HUES64 (cell line): ENCODE data around the gene RASGRP1. TPM values are rescaled to one million over a fixed set of nuclear protein-coding genes. Genes with fewer than 3 reads are reported as not detected.
A peak's percentile ranks its signal among the peaks of the same experiment; 100 is the strongest.

Experiments used
- H3K27ac ChIP-seq: 2 replicates; pipeline ENCODE4 v1.7.0; 2013; ENCODE audit warnings: low read depth, low read length, inconsistent platforms
- H3K27me3 ChIP-seq: 2 replicates; pipeline ENCODE4 v1.6.1; 2013; ENCODE audit warnings: mild to moderate bottlenecking, low read length; ENCODE audit not compliant: insufficient read depth
- H3K36me3 ChIP-seq: 2 replicates; pipeline ENCODE4 v1.6.1; 2013; ENCODE audit warnings: mild to moderate bottlenecking, low read length; ENCODE audit not compliant: insufficient read depth
- H3K4me1 ChIP-seq: 2 replicates; pipeline ENCODE4 v1.6.1; 2013; ENCODE audit warnings: mild to moderate bottlenecking, low read length, moderate library complexity; ENCODE audit not compliant: insufficient read depth
- H3K4me3 ChIP-seq: 2 replicates; pipeline ENCODE4 v1.5.1; 2013; ENCODE audit warnings: mild to moderate bottlenecking, low read length, moderate library complexity
- H3K9ac ChIP-seq: 2 replicates; pipeline ENCODE4 v1.6.1; 2013; ENCODE audit warnings: mild to moderate bottlenecking, low read depth, low read length
- H3K9me3 ChIP-seq: 2 replicates; pipeline ENCODE4 v1.6.1; 2013; ENCODE audit warnings: low read depth, low read length; ENCODE audit not compliant: insufficient read depth
- WGBS: fragments of 150-250, 120-280 bp; methylation state at CpG from one replicate; pipeline ENCODE4 v1.1.7; 2013; ENCODE audit warnings: missing lambda C conversion rate; 5-methylcytosine and 5-hydroxymethylcytosine counted together
- polyA plus RNA-seq, 2 experiments: library from polyadenylated mRNA; stranded (reverse); fragments of 50-300 nt; gene quantifications; one replicate each; pipeline ENCODE4 v1.2.3, GENCODE V29; 2013

Gene RASGRP1
- 1.00 TPM for polyA plus RNA-seq (2013, experiment 1 of 2)
- 1.6 TPM for polyA plus RNA-seq (2013, experiment 2 of 2)

- Histone ChIP-seq H3K36me3 (no peaks in the 10 kb centered on the region), H3K27me3 (peaks cover 42% of the 10 kb centered on the region), H3K27ac (no peak within 1 kb of the TSS), H3K9me3 (no peaks in the 10 kb centered on the region), H3K4me1 (no peaks in the 10 kb centered on the region), H3K9ac (peak within 1 kb of the TSS; percentile 70), H3K4me3 (peak within 1 kb of the TSS; percentile 64)
- WGBS = 2% methylated on average over 85 of the region's 85 CpGs
Observed at GRCh38 chr15:38564557-38565286, at the start of gene RASGRP1. TSS of gene RASGRP1 (minus strand) at chr15:38564814. CDS start at chr15:38564628, 186 bp downstream.

DNA sequence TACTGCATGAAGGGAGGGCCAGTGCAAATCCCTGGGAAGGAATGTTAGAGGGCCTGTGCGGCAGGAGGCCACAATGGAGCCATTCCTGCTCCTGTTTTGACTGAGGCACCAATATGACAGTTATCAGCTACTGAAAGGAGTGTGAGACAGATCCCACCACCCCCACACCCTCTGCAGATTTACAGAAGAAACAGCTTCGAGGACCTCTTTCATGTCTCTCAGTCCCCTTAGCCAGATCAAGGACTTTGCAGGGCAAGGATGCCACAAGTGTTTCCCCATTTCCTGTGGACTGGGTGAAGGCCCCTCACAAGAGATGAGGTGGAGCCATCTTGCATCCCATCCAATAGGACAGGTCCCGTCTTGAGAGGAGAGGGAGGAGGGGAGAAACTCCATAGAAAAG is 48.5 kb upstream of the RASGRP1 start:
- Histone ChIP-seq H3K4me3 (no peak overlapping the region), H3K36me3 (no peaks in the 10 kb centered on the region), H3K9me3 (no peaks in the 10 kb centered on the region), H3K9ac (no peak overlapping the region), H3K27me3 (no peaks in the 10 kb centered on the region), H3K27ac (no peak overlapping the region), H3K4me1 (0 out of 2 replicates have a peak, but pooled peaks cover 5% of the 10 kb centered on the region)
- 94% methylated on average over 3 of the region's 3 CpGs for WGBS

DNA sequence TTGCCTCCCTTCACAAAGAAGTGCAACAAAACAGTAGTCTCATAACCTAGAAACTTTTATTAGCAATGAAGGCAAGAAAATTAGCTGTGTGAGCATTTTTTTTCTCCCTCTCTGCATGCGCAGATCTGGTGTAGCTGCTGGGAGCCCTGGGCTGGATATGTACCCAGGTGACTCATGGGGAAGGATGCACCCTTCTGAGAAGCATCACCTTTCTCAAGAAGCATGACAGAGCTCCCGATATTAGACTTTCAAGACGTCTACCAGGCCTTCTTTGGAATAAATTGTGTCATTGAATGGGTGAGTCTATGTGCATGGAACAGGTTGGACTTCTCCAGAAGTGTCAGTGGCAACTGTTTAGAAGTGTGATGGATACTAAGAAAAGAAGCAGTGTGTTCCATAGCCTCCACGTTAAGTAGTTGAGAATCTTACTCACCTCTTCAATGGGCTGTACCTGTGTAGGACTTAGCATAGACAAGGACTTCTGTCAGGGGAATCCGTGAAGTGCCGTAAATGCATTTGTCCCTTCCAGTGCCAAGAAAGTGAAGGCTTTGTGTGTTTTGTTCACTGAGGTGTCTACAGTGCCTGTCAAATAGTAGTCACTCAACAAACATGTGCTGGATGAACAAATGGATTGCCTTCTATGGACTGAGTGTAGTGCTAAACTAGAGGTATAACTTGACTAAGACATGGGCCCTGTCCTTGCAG is 47.7 kb upstream of the RASGRP1 start:
- H3K27me3 ChIP-seq = no peaks in the 10 kb centered on the region
- H3K9me3 ChIP-seq = no peaks in the 10 kb centered on the region
- no peaks in the 10 kb centered on the region for H3K36me3 ChIP-seq
- 0 out of 2 replicates have a peak, but pooled peaks cover 5% of the 10 kb centered on the region for H3K4me1 ChIP-seq
- WGBS = 97% methylated on average over 6 of the region's 6 CpGs
- H3K27ac ChIP-seq = no peak overlapping the region
- no peak overlapping the region for H3K4me3 ChIP-seq
- no peak overlapping the region for H3K9ac ChIP-seq

DNA sequence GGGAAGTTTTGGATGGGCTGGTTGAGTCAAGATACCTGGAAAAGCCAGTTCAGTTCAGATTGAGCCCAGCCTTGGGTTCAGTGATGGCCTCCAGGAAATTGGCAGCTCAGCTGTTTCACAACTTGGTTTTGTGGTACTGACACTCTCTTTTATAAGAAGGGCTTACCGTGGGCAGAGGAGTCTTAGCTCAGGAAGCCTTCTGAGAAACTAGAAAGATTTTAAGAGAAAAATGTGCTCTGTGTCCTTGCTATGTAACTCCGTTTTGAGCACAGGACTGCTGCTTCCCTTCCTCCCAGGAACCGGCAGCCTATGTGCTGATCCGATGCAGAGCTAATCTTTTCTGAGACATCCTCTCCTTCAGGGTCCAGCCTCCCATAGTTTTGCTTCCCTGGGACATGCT is 46.6 kb upstream of the RASGRP1 start:
- WGBS = 92% methylated on average over 4 of the region's 4 CpGs
- H3K4me3 ChIP-seq = no peak overlapping the region
- H3K9me3 ChIP-seq = no peaks in the 10 kb centered on the region
- no peak overlapping the region for H3K27ac ChIP-seq
- H3K9ac ChIP-seq = no peak overlapping the region
- no peaks in the 10 kb centered on the region for H3K36me3 ChIP-seq
- no peaks in the 10 kb centered on the region for H3K27me3 ChIP-seq
- 0 out of 2 replicates have a peak, but pooled peaks cover 5% of the 10 kb centered on the region for H3K4me1 ChIP-seq

DNA sequence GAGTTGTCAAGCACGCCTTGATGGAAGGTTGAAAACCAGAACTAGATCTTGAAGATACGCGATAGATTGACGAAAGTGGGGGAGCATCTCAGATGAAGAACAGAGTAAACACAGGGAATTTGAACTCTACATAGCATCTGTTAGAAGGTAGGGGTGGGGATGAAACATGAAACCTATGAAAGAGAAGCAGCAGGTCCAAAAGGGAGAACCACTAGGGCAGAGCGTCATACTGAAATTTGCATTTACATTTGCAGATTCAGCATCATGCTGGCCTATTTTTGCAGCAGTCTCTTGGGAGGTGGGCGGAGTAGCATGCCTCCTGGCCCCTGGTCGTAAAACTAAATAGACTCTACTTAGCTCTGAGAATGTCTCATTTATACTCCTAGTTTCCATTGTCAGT is 46.1 kb upstream of the RASGRP1 start:
- H3K9ac ChIP-seq = no peak overlapping the region
- H3K9me3 ChIP-seq = no peaks in the 10 kb centered on the region
- H3K36me3 ChIP-seq = no peaks in the 10 kb centered on the region
- WGBS = 86% methylated on average over 7 of the region's 7 CpGs
- H3K4me3 ChIP-seq = no peak overlapping the region
- H3K27ac ChIP-seq = no peak overlapping the region
- 0 out of 2 replicates have a peak, but pooled peaks cover 5% of the 10 kb centered on the region for H3K4me1 ChIP-seq
- no peaks in the 10 kb centered on the region for H3K27me3 ChIP-seq

GRCh38 chr15:38609097-38609738 is 44.6 kb upstream of the RASGRP1 start:
- H3K36me3 ChIP-seq = no peaks in the 10 kb centered on the region
- no peak overlapping the region for H3K27ac ChIP-seq
- H3K9me3 ChIP-seq = no peaks in the 10 kb centered on the region
- H3K4me3 ChIP-seq = no peak overlapping the region
- H3K9ac ChIP-seq = no peak overlapping the region
- 96% methylated on average over 4 of the region's 4 CpGs for WGBS
- H3K27me3 ChIP-seq = no peaks in the 10 kb centered on the region
- H3K4me1 ChIP-seq = 0 out of 2 replicates have a peak, but pooled peaks cover 5% of the 10 kb centered on the region

DNA sequence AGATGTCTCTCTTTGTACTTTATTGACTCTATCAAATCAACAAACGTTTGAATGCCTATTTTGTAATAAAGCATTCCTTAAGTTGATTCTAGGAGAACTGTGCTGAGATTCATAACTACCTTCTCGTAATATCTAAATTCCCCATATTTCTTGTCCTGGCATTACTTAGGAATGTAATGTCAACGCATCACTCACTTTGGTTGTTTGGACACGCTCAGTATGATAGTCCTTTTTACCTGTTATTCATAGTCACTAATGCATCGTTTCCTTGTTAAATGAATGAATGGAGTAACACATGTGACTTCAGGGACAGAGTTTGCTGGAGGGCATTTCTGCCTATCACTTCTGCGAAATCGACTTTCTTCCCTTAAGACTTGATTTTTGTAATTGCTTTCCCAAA is 44.1 kb upstream of the RASGRP1 start:
- no peak overlapping the region for H3K9ac ChIP-seq
- 96% methylated on average over 7 of the region's 7 CpGs for WGBS
- no peaks in the 10 kb centered on the region for H3K36me3 ChIP-seq
- no peak overlapping the region for H3K27ac ChIP-seq
- no peaks in the 10 kb centered on the region for H3K9me3 ChIP-seq
- H3K27me3 ChIP-seq = no peaks in the 10 kb centered on the region
- H3K4me1 ChIP-seq = 0 out of 2 replicates have a peak, but pooled peaks cover 5% of the 10 kb centered on the region
- H3K4me3 ChIP-seq = no peak overlapping the region

DNA sequence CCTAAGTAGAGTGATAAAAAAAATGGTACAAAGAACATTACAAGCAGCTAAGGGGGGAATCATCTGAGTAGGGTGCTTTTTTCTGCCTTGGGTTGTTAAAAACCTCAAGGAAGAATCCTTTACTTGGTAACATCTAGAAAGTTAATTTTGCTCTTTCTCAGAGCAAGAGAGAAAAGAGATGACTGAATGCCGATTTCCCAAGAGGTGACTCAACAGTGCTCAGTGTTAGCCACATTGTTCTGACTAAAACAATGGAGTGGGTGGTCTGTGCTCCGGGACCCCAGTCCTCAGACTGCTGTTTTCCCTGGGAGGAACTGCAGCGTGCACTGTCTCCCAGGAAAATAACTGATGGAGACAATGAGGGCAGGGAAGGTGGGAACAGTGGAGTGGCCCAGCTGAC is 41.1 kb upstream of the RASGRP1 start:
- H3K4me3 ChIP-seq = no peak overlapping the region
- H3K36me3 ChIP-seq = no peaks in the 10 kb centered on the region
- 79% methylated on average over 3 of the region's 3 CpGs for WGBS
- H3K4me1 ChIP-seq = 0 out of 2 replicates have a peak, but pooled peaks cover 4% of the 10 kb centered on the region
- H3K9me3 ChIP-seq = no peaks in the 10 kb centered on the region
- H3K27me3 ChIP-seq = no peaks in the 10 kb centered on the region
- H3K27ac ChIP-seq = no peak overlapping the region
- H3K9ac ChIP-seq = no peak overlapping the region

- Histone ChIP-seq H3K4me1 (no peaks in the 10 kb centered on the region), H3K27ac (no peak overlapping the region)
- WGBS = 94% methylated on average over 5 of the region's 5 CpGs
Observed at GRCh38 chr15:38603672-38604071, 39.1 kb upstream of the RASGRP1 start.

DNA sequence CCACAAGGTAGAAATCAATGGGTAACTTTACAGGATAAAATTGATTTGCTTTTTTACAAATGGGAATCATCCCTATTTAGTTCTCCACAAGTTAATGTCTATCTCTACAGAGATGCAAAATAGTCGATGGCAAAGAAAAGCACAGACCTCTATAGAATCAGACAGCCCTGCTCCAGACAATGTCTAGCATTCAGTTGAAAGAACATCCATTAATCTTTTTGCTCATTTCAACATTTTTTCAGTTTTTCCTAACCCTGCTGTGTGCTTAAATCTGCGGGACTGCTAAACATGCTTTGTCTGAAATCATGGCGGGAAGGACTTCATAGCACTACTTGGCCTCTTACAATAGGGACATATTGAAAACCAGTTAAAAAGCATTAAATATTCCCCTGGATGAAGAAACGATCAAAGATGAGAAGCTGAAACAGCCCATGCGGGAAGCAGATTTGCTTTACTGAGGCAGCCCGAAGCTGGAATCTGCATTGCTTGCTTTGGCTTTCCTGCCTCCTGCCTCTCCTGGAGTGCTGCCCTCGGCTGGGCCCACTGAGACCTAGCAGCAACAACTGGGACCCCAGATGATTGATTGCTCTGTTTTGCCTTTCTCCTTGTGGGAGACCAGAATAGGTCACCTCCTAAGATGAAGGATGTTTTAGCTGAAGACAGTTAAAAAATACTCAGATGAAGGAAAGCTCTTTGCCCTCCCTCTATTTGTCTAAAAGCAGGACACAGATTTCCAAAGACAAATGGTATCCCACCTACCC is 38.5 kb upstream of the RASGRP1 start:
- Histone ChIP-seq H3K27ac (no peak overlapping the region), H3K36me3 (no peaks in the 10 kb centered on the region), H3K4me3 (no peak overlapping the region), H3K27me3 (no peaks in the 10 kb centered on the region), H3K9ac (no peak overlapping the region), H3K4me1 (no peaks in the 10 kb centered on the region), H3K9me3 (no peaks in the 10 kb centered on the region)
- WGBS = 84% methylated on average over 7 of the region's 7 CpGs

More at GRCh38 chr15:38603672-38604071, 39.1 kb upstream of the RASGRP1 start:
- Histone ChIP-seq H3K9me3 (no peaks in the 10 kb centered on the region), H3K36me3 (no peaks in the 10 kb centered on the region), H3K4me3 (no peak overlapping the region), H3K27me3 (no peaks in the 10 kb centered on the region), H3K9ac (no peak overlapping the region)
